NCI-H460 (cell line): Measurements from ENCODE around the gene SMG7. TPM values are rescaled to one million over a fixed set of nuclear protein-coding genes. Genes with fewer than 3 reads are reported as not detected.

ENCODE experiments used
- DNase-seq: peaks from one replicate; pipeline ENCODE4 v3.0.0-alpha.2; 2016; ENCODE audit warnings: low read depth; ENCODE audit errors: extremely low read depth
- total RNA-seq: library from RNA; depleted of rRNA; stranded (reverse); fragments of >200 nt; shearing (Covaris generic); gene quantifications from 2 replicates; pipeline ENCODE4 v1.2.3, GENCODE V29; 2014

Gene SMG7
- total RNA-seq, 1 experiment from 2014 or later, result 18.6 TPM

- no peak for DNase-seq
Measured at GRCh38 chr1:183553331-183553730, 81.0 kb downstream of the SMG7 start.

- no peak for DNase-seq
Measured at GRCh38 chr1:183553764-183554163, 81.5 kb downstream of the SMG7 start.

- no peak for DNase-seq
Measured at GRCh38 chr1:183554577-183554976, 82.3 kb downstream of the SMG7 start.

- no peak for DNase-seq
Measured at GRCh38 chr1:183559061-183559460, 86.8 kb downstream of the SMG7 start.

GRCh38 chr1:183562701-183563100 is 90.4 kb downstream of the SMG7 start:
- DNase-seq, result no peak

- DNase-seq, result no peak
Measured at GRCh38 chr1:183565261-183565660, 93.0 kb downstream of the SMG7 start.

- no peak for DNase-seq
Measured at GRCh38 chr1:183566026-183566425, 93.7 kb downstream of the SMG7 start.

- DNase-seq, result no peak
Measured at GRCh38 chr1:183567584-183567983, 95.3 kb downstream of the SMG7 start.

- no peak for DNase-seq
Measured at GRCh38 chr1:183568176-183569021, 96.1 kb downstream of the SMG7 start.

GRCh38 chr1:183569141-183569540 is 96.8 kb downstream of the SMG7 start:
- DNase-seq, result no peak

GRCh38 chr1:183569801-183570200 is 97.5 kb downstream of the SMG7 start:
- no peak for DNase-seq

- DNase-seq, result no peak
Measured at GRCh38 chr1:183570451-183570850, 98.2 kb downstream of the SMG7 start.

- DNase-seq, result no peak
Measured at GRCh38 chr1:183571678-183572268, 99.5 kb downstream of the SMG7 start.

- DNase-seq, result no peak
Measured at GRCh38 chr1:183572721-183573120, 100.4 kb downstream of the SMG7 start.

GRCh38 chr1:183575606-183576005 is 103.3 kb downstream of the SMG7 start:
- no peak for DNase-seq

- DNase-seq, result no peak
Measured at GRCh38 chr1:183576537-183576936, 104.2 kb downstream of the SMG7 start.

GRCh38 chr1:183577897-183578465 is 105.7 kb downstream of the SMG7 start:
- DNase-seq, result no peak

- no peak for DNase-seq
Measured at GRCh38 chr1:183578856-183579255, 106.6 kb downstream of the SMG7 start.

GRCh38 chr1:183580281-183580682 is 108.0 kb downstream of the SMG7 start:
- peak; percentile 38 for DNase-seq

- DNase-seq, result no peak
Measured at GRCh38 chr1:183582021-183582713, 109.9 kb downstream of the SMG7 start.

GRCh38 chr1:183583466-183583865 is 111.2 kb downstream of the SMG7 start:
- DNase-seq, result peak; percentile 17
